ENCODE measurements around the gene ENAH.

Gene ENAH

GRCh38 chr1:225460737-225461532, 192.0 kb downstream of the ENAH start:
- Histone ChIP-seq H3K27ac (ENCODE audit: low read depth, low read length, poor library complexity, severe bottlenecking) (no peak overlapping the region), H3K9ac (ENCODE audit: low read length) (no peak overlapping the region), H3F3A (ENCODE audit: insufficient read depth, low read length) (no peaks in the 10 kb centered on the region), H3K36me3 (ENCODE audit: insufficient read depth, low read length) (no peaks in the 10 kb centered on the region), H3K9me3 (ENCODE audit: low read length) (no peaks in the 10 kb centered on the region), H3K79me2 (ENCODE audit: insufficient read depth, low read length) (no peaks in the 10 kb centered on the region), H3K4me2 (ENCODE audit: low read length) (no peak overlapping the region), H3K4me3 (ENCODE audit: low read depth, low read length, poor library complexity, severe bottlenecking) (no peak overlapping the region), H4K20me1 (ENCODE audit: insufficient read depth, low read length) (no peaks in the 10 kb centered on the region), H3K27me3 (ENCODE audit: insufficient read depth, low read length) (no peaks in the 10 kb centered on the region), H2AFZ (ENCODE audit: low read length) (no peak overlapping the region), H3K9me2 (ENCODE audit: low read depth, low read length) (no peaks in the 10 kb centered on the region), H3K4me1 (ENCODE audit: insufficient read depth, low read length, severe bottlenecking) (no peaks in the 10 kb centered on the region)
- TF ChIP-seq CTCF (IDR thresholded peaks at IDR 0.05; ENCODE audit: low read length): no peak
- no peak for TF ChIP-seq EZH2 (IDR thresholded peaks at IDR 0.05; ENCODE audit: borderline replicate concordance, low read length)

GRCh38 chr1:225460021-225460736, 192.7 kb downstream of the ENAH start:
- H3K27ac ChIP-seq (ENCODE audit: low read depth, low read length, poor library complexity, severe bottlenecking): no peak overlapping the region
- no peak overlapping the region for H3K4me2 ChIP-seq (ENCODE audit: low read length)
- H3K79me2 ChIP-seq (ENCODE audit: insufficient read depth, low read length): no peaks in the 10 kb centered on the region
- no peaks in the 10 kb centered on the region; the same call in 1 of the 2 replicates for H3K36me3 ChIP-seq (ENCODE audit: insufficient read depth, low read length)
- H4K20me1 ChIP-seq (ENCODE audit: insufficient read depth, low read length): no peaks in the 10 kb centered on the region
- H3K27me3 ChIP-seq (ENCODE audit: insufficient read depth, low read length): no peaks in the 10 kb centered on the region
- H2AFZ ChIP-seq (ENCODE audit: low read length): no peak overlapping the region
- H3K9ac ChIP-seq (ENCODE audit: low read length): no peak overlapping the region
- no peak overlapping the region for H3K4me3 ChIP-seq (ENCODE audit: low read depth, low read length, poor library complexity, severe bottlenecking)
- H3K4me1 ChIP-seq (ENCODE audit: insufficient read depth, low read length, severe bottlenecking): no peaks in the 10 kb centered on the region
- H3F3A ChIP-seq (ENCODE audit: insufficient read depth, low read length): no peaks in the 10 kb centered on the region
- no peaks in the 10 kb centered on the region for H3K9me3 ChIP-seq (ENCODE audit: low read length)
- no peaks in the 10 kb centered on the region for H3K9me2 ChIP-seq (ENCODE audit: low read depth, low read length)
- TF ChIP-seq CTCF (IDR thresholded peaks at IDR 0.05; ENCODE audit: low read length): no peak
- TF ChIP-seq EZH2 (IDR thresholded peaks at IDR 0.05; ENCODE audit: borderline replicate concordance, low read length): no peak

GRCh38 chr1:225458222-225458631, 194.7 kb downstream of the ENAH start:
- H3K79me2 ChIP-seq (ENCODE audit: insufficient read depth, low read length): no peaks in the 10 kb centered on the region
- TF ChIP-seq EZH2 (IDR thresholded peaks at IDR 0.05; ENCODE audit: borderline replicate concordance, low read length) (no peak), CTCF (IDR thresholded peaks at IDR 0.05; ENCODE audit: low read length) (no peak)
- H3K9me3 ChIP-seq (ENCODE audit: low read length): peaks cover 6% of the 10 kb centered on the region
- no peaks in the 10 kb centered on the region for H3K4me1 ChIP-seq (ENCODE audit: insufficient read depth, low read length, severe bottlenecking)
- H3K27me3 ChIP-seq (ENCODE audit: insufficient read depth, low read length): no peaks in the 10 kb centered on the region
- no peak overlapping the region for H3K4me3 ChIP-seq (ENCODE audit: low read depth, low read length, poor library complexity, severe bottlenecking)
- no peaks in the 10 kb centered on the region; the same call in 1 of the 2 replicates for H3K36me3 ChIP-seq (ENCODE audit: insufficient read depth, low read length)
- no peak overlapping the region for H2AFZ ChIP-seq (ENCODE audit: low read length)
- no peaks in the 10 kb centered on the region for H3F3A ChIP-seq (ENCODE audit: insufficient read depth, low read length)
- no peaks in the 10 kb centered on the region for H4K20me1 ChIP-seq (ENCODE audit: insufficient read depth, low read length)
- H3K27ac ChIP-seq (ENCODE audit: low read depth, low read length, poor library complexity, severe bottlenecking): no peak overlapping the region
- H3K9ac ChIP-seq (ENCODE audit: low read length): no peak overlapping the region
- no peak overlapping the region for H3K4me2 ChIP-seq (ENCODE audit: low read length)
- H3K9me2 ChIP-seq (ENCODE audit: low read depth, low read length): no peaks in the 10 kb centered on the region
